Caco-2 (cell line): Measurements from ENCODE around the gene FXYD7. TPM values are rescaled to one million over a fixed set of nuclear protein-coding genes. Genes with fewer than 3 reads are reported as not detected.
"Not testable (repeated sequence)": the region's sequence is repeated elsewhere in the genome, so short reads cannot be mapped to it uniquely, and the experiment has no call there.

Source experiments
- BruUV-seq: library from RNA; stranded (reverse); fragments of 400-500 nt; replicated peaks from 2 replicates; lab custom pipeline; 2021; lab: Mats Ljungman, UMichigan
- CTCF ChIA-PET: fragments of 300-600 bp; sonication (Branson Sonifier 250); formaldehyde crosslinking; loops from one replicate; lab custom pipeline; 2022; ENCODE audit warnings: antibody characterized with exemption; lab: Charles Lee
- POLR2A ChIA-PET: fragments of 300-600 bp; sonication (Branson Sonifier 250); formaldehyde crosslinking; loops from one replicate; lab custom pipeline; 2022; ENCODE audit warnings: antibody characterized with exemption; lab: Charles Lee
- DNase-seq, 2 experiments: peaks; one replicate each; pipeline versions ENCODE4 v3.0.0 to v3.0.0-alpha.2; 2020 to 2022
- H3K27me3 ChIP-seq: replicated peaks from 2 replicates; pipeline ENCODE4 v1.6.0; 2011; ENCODE audit warnings: low read length; ENCODE audit not compliant: control insufficient read depth, insufficient read depth
- H3K36me3 ChIP-seq: 2 replicates; pipeline ENCODE4 v1.5.1; 2011; ENCODE audit warnings: low read length; ENCODE audit not compliant: control insufficient read depth, insufficient read depth
- H3K4me1 ChIP-seq: fragments of 250-450 bp; sonication (Bioruptor Pico); 2 replicates; pipeline ENCODE4 v1.5.1; 2020; ENCODE audit warnings: mild to moderate bottlenecking
- H3K4me3 ChIP-seq: 2 replicates; pipeline ENCODE4 v1.5.1; 2011; ENCODE audit warnings: low read depth, mild to moderate bottlenecking, control low read depth, low read length
- H3K9me3 ChIP-seq: fragments of 250-450 bp; sonication (Bioruptor Pico); 2 replicates; pipeline ENCODE4 v1.5.1; 2020; ENCODE audit warnings: mild to moderate bottlenecking, moderate library complexity
- H3K27ac Mint-ChIP-seq: one replicate; pipeline ENCODE4 v1.8.0; 2022; ENCODE audit warnings: mixed read lengths; ENCODE audit not compliant: unreplicated experiment
- H3K27me3 Mint-ChIP-seq: one replicate; pipeline ENCODE4 v1.8.0; 2022; ENCODE audit warnings: mixed read lengths; ENCODE audit not compliant: insufficient read depth, unreplicated experiment
- H3K36me3 Mint-ChIP-seq: one replicate; pipeline ENCODE4 v1.8.0; 2022; ENCODE audit warnings: mild to moderate bottlenecking, mixed read lengths; ENCODE audit not compliant: insufficient read depth, unreplicated experiment
- H3K4me1 Mint-ChIP-seq: one replicate; pipeline ENCODE4 v1.8.0; 2022; ENCODE audit warnings: low read depth, mixed read lengths; ENCODE audit not compliant: unreplicated experiment
- H3K4me3 Mint-ChIP-seq: one replicate; pipeline ENCODE4 v1.8.0; 2022; ENCODE audit warnings: mild to moderate bottlenecking, moderate library complexity, mixed read lengths; ENCODE audit not compliant: unreplicated experiment
- H3K9me3 Mint-ChIP-seq: one replicate; pipeline ENCODE4 v1.8.0; 2022; ENCODE audit warnings: mixed read lengths; ENCODE audit not compliant: unreplicated experiment
- intact Hi-C: fragments of 100-400 bp; cut with micrococcal nuclease; formaldehyde crosslinking; loops from one replicate; pipeline ENCODE4 v1.10.0; 2022; ENCODE audit not compliant: unreplicated experiment
- total RNA-seq: library from RNA; stranded (reverse); gene quantifications from 2 replicates; pipeline ENCODE4 v1.2.3, GENCODE V29; 2022
- TF ChIP-seq, protein P1 (sequence below), 2 experiments: fragments of 200-600 bp in 1 of 2; IDR thresholded peaks; 1 replicate in 1 of 2; 2 replicates in 1 of 2; pipeline versions ENCODE4 v1.5.1 to v1.8.0; 2011 to 2022; ENCODE audit warnings: antibody characterized with exemption in 1 of 2, control low read depth in 1 of 2, inconsistent platforms in 1 of 2, low read depth in 1 of 2, low read length in 1 of 2, mild to moderate bottlenecking in 1 of 2, moderate library complexity in 1 of 2; ENCODE audit not compliant: insufficient read depth in 1 of 2, severe bottlenecking in 1 of 2, unreplicated experiment in 1 of 2

Gene FXYD7
- total RNA-seq, 1 experiment from 2014 or later: not detected

GRCh38 chr19:35195830-35196229 is 52.8 kb downstream of the FXYD7 start:
- TF ChIP-seq, protein P1, sequence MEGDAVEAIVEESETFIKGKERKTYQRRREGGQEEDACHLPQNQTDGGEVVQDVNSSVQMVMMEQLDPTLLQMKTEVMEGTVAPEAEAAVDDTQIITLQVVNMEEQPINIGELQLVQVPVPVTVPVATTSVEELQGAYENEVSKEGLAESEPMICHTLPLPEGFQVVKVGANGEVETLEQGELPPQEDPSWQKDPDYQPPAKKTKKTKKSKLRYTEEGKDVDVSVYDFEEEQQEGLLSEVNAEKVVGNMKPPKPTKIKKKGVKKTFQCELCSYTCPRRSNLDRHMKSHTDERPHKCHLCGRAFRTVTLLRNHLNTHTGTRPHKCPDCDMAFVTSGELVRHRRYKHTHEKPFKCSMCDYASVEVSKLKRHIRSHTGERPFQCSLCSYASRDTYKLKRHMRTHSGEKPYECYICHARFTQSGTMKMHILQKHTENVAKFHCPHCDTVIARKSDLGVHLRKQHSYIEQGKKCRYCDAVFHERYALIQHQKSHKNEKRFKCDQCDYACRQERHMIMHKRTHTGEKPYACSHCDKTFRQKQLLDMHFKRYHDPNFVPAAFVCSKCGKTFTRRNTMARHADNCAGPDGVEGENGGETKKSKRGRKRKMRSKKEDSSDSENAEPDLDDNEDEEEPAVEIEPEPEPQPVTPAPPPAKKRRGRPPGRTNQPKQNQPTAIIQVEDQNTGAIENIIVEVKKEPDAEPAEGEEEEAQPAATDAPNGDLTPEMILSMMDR (IDR thresholded peaks at IDR 0.05; ENCODE audit: insufficient read depth in 1 of 2, low read depth in 1 of 2, low read length in 1 of 2, severe bottlenecking in 1 of 2, unreplicated experiment in 1 of 2): no peak
- Mint-ChIP-seq H3K27me3 (peaks cover 4% of the 10 kb centered on the region), H3K4me3 (no peak overlapping the region), H3K36me3 (no peaks in the 10 kb centered on the region), H3K4me1 (no peaks in the 10 kb centered on the region), H3K9me3 (peaks cover 9% of the 10 kb centered on the region), H3K27ac (no peak overlapping the region)
- H3K9me3 ChIP-seq: peaks cover 8% of the 10 kb centered on the region
- peaks cover 9% of the 10 kb centered on the region; the same call in 1 of the 2 replicates for H3K4me1 ChIP-seq
- no peaks in the 10 kb centered on the region for H3K36me3 ChIP-seq
- POLR2A ChIA-PET: no interaction called here
- no TSS peak for BruUV-seq
- CTCF ChIA-PET: no interaction called here
- intact Hi-C loops: no loop called here
- no peak for DNase-seq
- no peaks in the 10 kb centered on the region; the same call in 1 of the 2 replicates for H3K27me3 ChIP-seq
- no peak overlapping the region for H3K4me3 ChIP-seq

DNA sequence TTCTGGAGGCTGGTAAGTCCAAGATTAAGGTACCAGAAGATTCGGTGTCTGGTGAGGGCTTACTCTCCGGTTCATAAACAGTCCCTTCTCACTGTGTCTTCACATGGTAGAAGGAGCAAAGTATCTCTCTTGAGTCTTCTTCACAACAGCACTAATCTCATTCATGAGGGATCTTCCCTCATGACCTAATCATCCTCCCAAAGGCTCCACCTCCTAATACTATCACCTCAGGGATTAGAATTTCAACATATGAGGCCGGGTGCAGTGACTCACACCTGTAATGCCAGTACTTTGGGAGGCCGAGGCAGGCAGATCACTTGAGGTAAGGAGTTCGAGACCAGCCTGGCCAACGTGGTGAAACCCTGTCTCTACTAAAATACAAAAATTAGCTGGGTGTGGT is 53.8 kb downstream of the FXYD7 start:
- H3K4me1 Mint-ChIP-seq, H3K27me3 Mint-ChIP-seq, H3K4me3 ChIP-seq, POLR2A ChIA-PET, H3K9me3 ChIP-seq, H3K4me1 ChIP-seq, H3K9me3 Mint-ChIP-seq, H3K36me3 ChIP-seq, H3K27me3 ChIP-seq, H3K36me3 Mint-ChIP-seq, DNase-seq, CTCF ChIA-PET, intact Hi-C loops, H3K4me3 Mint-ChIP-seq, BruUV-seq, H3K27ac Mint-ChIP-seq: not testable (repeated sequence)

- H3K4me3 ChIP-seq: no peak overlapping the region
- ChIA-PET CTCF (no interaction called here), POLR2A (no interaction called here)
- Mint-ChIP-seq H3K27ac (no peak overlapping the region), H3K27me3 (no peaks in the 10 kb centered on the region), H3K9me3 (no peaks in the 10 kb centered on the region), H3K36me3 (no peaks in the 10 kb centered on the region), H3K4me1 (no peaks in the 10 kb centered on the region), H3K4me3 (no peak overlapping the region)
- H3K4me1 ChIP-seq: peaks cover 9% of the 10 kb centered on the region; the same call in 1 of the 2 replicates
- no peaks in the 10 kb centered on the region for H3K36me3 ChIP-seq
- no peaks in the 10 kb centered on the region for H3K9me3 ChIP-seq
- no peak for DNase-seq
- BruUV-seq: no TSS peak
- intact Hi-C loops: no loop called here
- TF ChIP-seq, protein P1 (IDR thresholded peaks at IDR 0.05; ENCODE audit: insufficient read depth in 1 of 2, low read depth in 1 of 2, low read length in 1 of 2, severe bottlenecking in 1 of 2, unreplicated experiment in 1 of 2): no peak
- H3K27me3 ChIP-seq: no peaks in the 10 kb centered on the region; the same call in 1 of the 2 replicates
These were observed 56.4 kb downstream of the FXYD7 start for GRCh38 chr19:35199481-35199880.
